GOT3 (cell line): ENCODE measurements around the gene MAGI2.

ENCODE experiments used
- DNase-seq: peaks from one replicate; lab custom pipeline; 2025; ENCODE audit warnings: mixed read lengths; lab: John Stamatoyannopoulos, UW

Gene MAGI2

GRCh38 chr7:78489476-78490240, 963.8 kb downstream of the MAGI2 start:
- no peak for DNase-seq

- no peak for DNase-seq
Observed at GRCh38 chr7:78487464-78487863, 966.0 kb downstream of the MAGI2 start.

- no peak for DNase-seq
Observed at GRCh38 chr7:78479348-78479747, 974.1 kb downstream of the MAGI2 start.

DNA sequence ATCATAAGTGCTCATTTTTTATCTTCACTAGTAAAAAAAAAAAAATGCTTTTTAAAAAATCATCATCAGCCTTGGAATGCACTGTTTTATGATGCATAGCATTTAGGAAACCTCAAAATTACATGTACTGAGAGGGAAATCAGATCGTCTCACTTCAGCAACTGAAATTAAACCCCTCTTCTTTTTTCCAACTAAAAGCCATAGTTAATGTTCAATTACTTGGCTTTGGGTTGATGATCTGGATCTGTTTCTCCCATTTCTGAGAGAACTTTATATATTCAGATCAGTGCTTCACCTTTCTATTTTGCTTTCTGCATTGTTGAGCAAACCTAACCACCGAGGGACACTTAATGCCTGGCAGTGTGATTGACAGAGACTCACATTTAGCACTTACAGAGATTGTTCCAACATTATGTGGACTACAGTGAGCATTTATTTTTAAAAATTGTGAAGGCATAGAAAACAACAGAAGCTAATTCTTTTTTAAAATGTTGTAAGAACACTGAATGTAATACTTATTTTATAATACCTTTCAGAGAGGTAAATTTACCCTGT, 976.5 kb downstream of the MAGI2 start:
- DNase-seq, result no peak

DNA sequence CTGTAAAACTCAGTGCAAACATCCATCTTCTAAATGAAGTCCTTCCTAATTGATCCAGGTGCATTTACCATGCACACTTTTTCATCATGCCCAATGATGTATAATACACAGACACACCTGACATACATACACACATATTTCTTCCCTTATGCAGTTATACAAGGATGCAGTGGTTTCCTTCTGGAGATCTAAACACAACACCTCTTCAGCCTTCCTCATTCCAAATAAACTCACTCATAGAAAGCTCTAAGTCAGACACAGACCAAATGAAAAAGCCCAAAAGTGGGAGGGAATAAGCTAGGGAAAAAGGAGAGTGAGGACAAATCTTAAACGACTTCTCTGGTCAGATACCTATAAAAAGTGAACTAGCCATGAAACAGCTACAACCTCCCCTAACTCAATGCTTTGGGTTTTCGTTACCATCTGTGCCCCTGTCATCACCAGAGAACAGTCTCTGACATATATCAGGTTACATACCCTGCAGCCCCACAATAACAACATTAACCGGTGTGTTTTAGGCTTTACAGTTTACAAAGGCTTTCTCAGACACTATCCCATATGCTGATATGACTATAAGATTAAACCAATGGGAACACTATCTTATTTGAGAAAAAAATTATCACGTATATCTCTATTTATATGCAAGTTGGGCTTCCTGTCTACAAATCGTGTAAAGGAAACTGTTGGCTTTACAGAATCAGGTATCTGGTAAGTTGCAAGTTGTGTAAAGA, 979.7 kb downstream of the MAGI2 start:
- DNase-seq, result no peak

- DNase-seq, result no peak
Observed at GRCh38 chr7:78473021-78473420, 980.4 kb downstream of the MAGI2 start.

GRCh38 chr7:78472519-78472918, 980.9 kb downstream of the MAGI2 start:
- no peak for DNase-seq

GRCh38 chr7:78465894-78466293, 987.6 kb downstream of the MAGI2 start:
- no peak for DNase-seq

- no peak for DNase-seq
Observed at GRCh38 chr7:78463039-78463438, 990.4 kb downstream of the MAGI2 start.

- no peak for DNase-seq
Observed at GRCh38 chr7:78450706-78451105, 1002.8 kb downstream of the MAGI2 start.

GRCh38 chr7:78448911-78449310, 1004.6 kb downstream of the MAGI2 start:
- DNase-seq, result no peak

- no peak for DNase-seq
Observed at GRCh38 chr7:78444267-78444666, 1009.2 kb downstream of the MAGI2 start.

DNA sequence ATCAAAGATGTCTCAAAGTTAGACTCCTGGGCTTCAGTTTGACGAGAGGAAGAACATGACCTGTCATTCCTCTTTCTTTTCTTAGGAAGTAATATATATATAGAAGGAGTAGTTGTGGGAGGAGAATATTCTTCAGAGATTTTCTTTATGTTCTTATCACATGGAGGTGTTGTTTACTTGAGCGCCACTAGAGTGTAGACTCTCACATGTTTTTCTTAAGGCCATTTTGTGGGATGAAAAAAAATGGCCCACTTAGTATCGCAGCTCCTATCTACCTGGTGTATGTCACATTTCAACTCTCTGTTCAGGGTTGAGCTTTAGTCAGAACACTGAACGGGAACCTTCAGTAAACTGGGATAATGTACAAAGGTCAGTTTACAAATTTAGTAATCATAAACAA, 1009.7 kb downstream of the MAGI2 start:
- no peak for DNase-seq

DNA sequence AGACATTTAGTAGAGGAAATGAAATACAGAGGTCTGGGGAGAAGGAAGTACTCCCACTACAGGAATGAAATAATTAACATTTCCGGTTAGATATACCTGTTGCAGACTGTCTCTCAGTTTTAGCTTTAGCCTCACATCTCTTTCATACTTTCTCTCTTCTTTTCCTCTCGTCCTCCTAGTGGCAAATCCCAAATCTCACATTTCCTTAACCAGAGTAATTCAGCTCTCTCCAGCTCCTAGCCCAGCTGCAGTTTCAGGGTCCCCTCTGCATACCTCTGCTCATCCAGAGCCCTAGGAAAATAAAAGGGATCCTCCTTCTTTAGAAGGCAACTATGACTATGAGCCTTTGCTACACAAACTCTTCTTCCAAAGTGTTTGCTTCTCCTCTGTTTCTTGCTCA, 1011.7 kb downstream of the MAGI2 start:
- no peak for DNase-seq

DNA sequence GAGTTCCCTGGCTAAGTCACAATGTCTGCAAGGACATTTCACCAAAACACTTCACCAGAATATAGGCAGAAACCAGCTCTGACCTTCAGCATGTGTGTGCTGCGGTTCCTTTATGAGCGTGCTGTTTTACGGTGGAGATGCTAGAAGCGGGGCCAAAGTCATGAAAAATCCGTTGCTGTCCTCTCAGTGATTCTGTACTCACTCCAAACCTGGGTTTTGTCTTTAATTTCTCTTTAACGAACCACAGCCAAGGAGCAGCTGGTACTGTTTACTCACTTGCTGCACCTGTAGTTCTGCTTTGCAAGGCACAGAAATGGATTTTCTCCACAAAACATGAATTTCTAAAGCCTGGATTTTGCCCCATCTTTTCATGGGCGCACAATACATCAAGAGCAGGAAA, 1015.0 kb downstream of the MAGI2 start:
- no peak for DNase-seq

- DNase-seq, result no peak
Observed at GRCh38 chr7:78437118-78437517, 1016.3 kb downstream of the MAGI2 start.

DNA sequence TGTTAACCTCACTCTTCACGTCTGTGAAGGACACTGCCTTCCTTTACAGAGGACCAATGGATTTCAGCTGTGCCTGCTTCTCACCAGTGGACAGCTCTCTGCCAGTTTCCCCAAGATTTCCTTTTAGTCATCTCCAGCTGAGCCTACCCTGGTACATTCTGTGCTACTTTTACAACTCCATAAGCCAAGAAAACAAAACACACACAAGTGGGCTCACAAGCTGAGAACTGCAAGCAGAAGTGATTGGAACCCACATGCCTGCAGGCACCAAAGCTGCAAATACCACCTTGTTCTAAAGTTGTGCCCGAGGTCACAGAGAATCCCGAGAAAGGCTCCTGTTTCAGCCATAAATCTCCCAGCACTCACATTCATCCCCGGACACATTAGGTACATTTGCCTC, 1018.1 kb downstream of the MAGI2 start:
- DNase-seq, result no peak

DNA sequence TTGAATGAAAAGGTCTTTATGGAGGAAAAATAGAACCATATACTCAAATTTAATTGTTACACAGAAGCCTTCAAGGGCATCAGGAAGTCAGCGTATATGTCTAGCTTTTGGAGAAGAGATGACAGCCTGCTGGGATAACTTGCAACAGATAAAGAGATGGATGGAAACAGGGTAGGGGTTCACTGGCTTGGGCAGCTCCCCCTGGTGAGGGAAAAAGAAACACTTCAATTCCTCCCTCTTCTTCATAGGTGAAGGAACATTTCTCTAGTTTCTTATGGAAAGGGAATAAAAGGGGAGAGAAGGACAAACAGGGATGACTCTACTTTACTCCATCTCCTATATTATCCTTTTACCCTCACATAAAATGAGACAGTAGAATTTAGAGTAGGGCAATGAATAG, 1019.2 kb downstream of the MAGI2 start:
- DNase-seq, result no peak

DNA sequence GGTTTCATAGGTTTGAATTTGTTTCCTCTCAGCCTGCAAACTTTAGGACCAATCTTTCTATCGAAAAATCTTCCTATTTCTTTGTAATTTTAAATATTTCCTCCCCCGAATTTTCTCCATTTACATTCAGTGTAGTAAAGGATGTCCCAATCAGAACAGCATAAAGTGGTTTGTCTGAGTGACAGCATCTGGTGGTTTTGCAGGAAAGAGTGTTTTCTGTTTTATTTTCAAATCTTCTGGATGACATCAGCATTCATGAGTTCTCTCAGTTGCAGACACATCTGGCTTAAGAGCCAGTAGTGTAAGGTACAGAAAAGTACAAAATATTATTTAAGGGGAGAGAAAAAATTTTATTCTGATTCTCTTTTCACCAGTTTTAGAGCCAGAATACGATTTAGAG, 1020.0 kb downstream of the MAGI2 start:
- no peak for DNase-seq

DNA sequence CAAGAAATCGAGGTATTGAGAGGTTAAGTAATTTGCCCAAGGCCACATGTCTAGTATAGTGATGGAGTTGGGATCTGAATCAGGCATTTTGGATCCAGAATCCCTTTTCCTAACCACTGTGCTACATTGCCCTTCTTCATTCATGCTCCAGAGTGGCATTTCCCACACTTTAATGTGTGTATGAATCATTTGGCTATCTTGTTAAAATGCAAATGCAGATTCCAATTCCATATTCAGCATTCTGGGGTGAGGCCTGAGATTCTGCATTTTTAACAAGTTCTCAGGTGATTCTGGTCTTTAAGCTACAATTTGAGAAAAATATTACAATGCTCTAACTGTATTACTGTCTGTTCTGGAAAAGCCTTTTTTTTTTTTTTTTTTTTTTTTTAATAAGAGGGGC, 1023.6 kb downstream of the MAGI2 start:
- DNase-seq, result no peak

- DNase-seq, result no peak
Observed at GRCh38 chr7:78427209-78427608, 1026.3 kb downstream of the MAGI2 start.

DNA sequence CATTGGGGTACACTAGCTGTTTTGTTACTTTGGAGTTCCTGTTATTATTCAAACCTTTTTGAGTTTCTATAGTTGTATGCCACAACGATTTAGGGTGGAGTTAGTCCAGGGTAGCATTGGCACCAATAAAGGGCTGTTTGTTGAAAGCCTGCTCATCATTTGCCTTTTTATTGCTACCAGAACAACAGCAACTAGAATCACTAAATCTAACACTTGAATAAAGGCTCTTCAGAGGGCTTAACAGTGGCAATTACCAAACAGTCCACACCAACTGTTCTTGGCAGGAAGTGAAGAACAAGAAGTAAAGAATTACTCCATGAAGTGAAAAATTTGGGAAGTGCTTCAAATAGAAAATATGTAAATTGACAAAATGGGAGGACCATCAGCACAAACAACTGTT, 1033.5 kb downstream of the MAGI2 start:
- no peak for DNase-seq

DNA sequence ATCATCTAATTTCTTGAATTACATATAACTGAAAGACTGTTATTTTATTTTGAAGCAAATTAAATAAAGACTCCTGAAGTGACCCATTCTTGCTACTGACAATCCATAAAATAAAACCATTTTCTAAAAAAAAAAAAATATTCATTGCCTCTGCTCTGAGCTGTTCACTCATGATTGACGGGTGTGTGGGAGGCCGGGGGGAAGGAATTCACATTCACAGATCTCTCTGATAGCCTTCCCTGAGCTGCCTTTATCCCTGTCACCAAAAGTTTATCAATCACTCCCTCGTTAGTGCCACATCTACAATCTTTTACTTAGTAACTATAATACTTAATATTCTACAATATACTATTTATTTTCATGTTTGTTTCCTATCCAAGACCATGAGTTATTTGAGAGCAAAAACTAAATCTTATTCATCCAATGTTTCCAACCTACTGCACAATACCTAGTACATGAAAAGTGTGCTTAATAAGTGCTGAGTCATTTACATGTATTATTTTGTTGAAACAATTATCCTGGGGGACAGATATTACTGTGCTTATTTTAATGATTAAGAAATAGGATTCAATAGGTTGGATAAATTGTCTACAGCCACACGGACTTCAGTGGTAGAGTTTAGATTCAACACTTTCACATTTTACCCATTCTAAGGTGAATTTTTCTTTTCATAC, 1036.2 kb downstream of the MAGI2 start:
- no peak for DNase-seq
